Activated T-cell treated with anti-CD3 and anti-CD28 coated beads, Interleukin-2, amount 50 U/mL, for 4 hours (primary cell): ENCODE results near the gene PNPLA2. TPM values are rescaled to one million over a fixed set of nuclear protein-coding genes. Genes with fewer than 3 reads are reported as not detected.

ENCODE experiments used
- ATAC-seq, 2 donors: fragments of 200-7000 bp; cut with Tn5 transposase; one replicate each; pipeline ENCODE4 v1.10.0; 2021
- DNase-seq: peaks from one replicate; pipeline ENCODE4 v3.0.0-alpha.2; 2020
- H3K27me3 Mint-ChIP-seq: one replicate; pipeline ENCODE4 v1.8.0; 2021; ENCODE audit warnings: low read depth, mixed read lengths
- H3K36me3 Mint-ChIP-seq: one replicate; pipeline ENCODE4 v1.8.0; 2022; ENCODE audit warnings: mixed read lengths; ENCODE audit not compliant: insufficient read depth
- H3K4me1 Mint-ChIP-seq: one replicate; pipeline ENCODE4 v1.8.0; 2021; ENCODE audit warnings: low read depth, mixed read lengths
- H3K4me3 Mint-ChIP-seq: one replicate; pipeline ENCODE4 v1.8.0; 2021; ENCODE audit warnings: mild to moderate bottlenecking, moderate library complexity, mixed read lengths
- H3K9me3 Mint-ChIP-seq: one replicate; pipeline ENCODE4 v1.8.0; 2021; ENCODE audit warnings: mixed read lengths
- total RNA-seq, 3 donors: library from RNA; stranded (reverse); gene quantifications; one replicate each; pipeline ENCODE4 v1.2.1, GENCODE V29; 2021

PNPLA2 gene
- total RNA-seq, 3 donors from 2014 or later: 55.5 to 62.4 (median 60.2) TPM

DNA sequence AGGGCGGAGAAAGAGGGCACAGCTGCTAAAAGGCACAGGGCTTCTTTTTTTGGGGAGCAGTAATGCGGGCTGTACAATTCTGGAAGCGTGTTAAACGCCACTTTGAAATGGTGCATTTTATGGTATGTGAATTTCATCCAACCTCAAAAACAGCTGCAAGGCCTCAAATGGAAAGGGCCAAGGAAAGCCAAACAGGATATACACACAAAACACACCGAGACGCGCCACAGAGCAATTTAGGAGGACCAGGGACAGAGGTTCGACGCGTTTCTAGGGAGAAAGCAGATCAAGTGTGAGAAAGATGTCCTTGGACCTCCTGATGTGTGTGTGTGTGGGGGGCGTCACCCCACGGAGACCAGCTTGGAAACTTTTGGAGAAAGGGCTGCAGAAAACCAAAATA is 55.0 kb downstream of the PNPLA2 start:
- H3K27me3 Mint-ChIP-seq: no peaks in the 10 kb centered on the region
- no peak overlapping the region for H3K4me3 Mint-ChIP-seq
- no peaks in the 10 kb centered on the region for H3K4me1 Mint-ChIP-seq
- DNase-seq (no peak), ATAC-seq (no peak)
- H3K9me3 Mint-ChIP-seq: no peaks in the 10 kb centered on the region
- peaks cover 18% of the 10 kb centered on the region for H3K36me3 Mint-ChIP-seq

Other genes with a start within 250 kb of the PNPLA2 start
- 10 to 100 TPM; 57.7 to 59.2 (median 57.7) TPM for gene PHRF1, start 242.4 kb upstream of the PNPLA2 start, total RNA-seq
- gene IRF7, start 203.0 kb upstream of the PNPLA2 start, total RNA-seq: 10 to 100 TPM; 16.3 to 26.7 (median 17.7) TPM
- gene CDHR5, start 194.0 kb upstream of the PNPLA2 start, total RNA-seq: not detected
- gene SCT, start 191.7 kb upstream of the PNPLA2 start, total RNA-seq: not detected
- under 1 TPM in 2 of 3 donors, not detected in 1; 0.13 to 0.28 TPM for gene DRD4, start 181.6 kb upstream of the PNPLA2 start, total RNA-seq
- 10 to 100 TPM; 53.1 to 59.6 (median 54.5) TPM for gene DEAF1, start 123.7 kb upstream of the PNPLA2 start, total RNA-seq
- 1 to 10 TPM; 6.8 to 7.5 (median 7.0) TPM for gene TMEM80, start 123.1 kb upstream of the PNPLA2 start, total RNA-seq
- 10 to 100 TPM in 1 of 3 donors, 1 to 10 TPM in 2; 5.2 to 13.0 (median 7.0) TPM for gene EPS8L2, start 112.7 kb upstream of the PNPLA2 start, total RNA-seq
- 100 to 1,000 TPM; 281 to 316 (median 313) TPM for gene TALDO1, start 71.5 kb upstream of the PNPLA2 start, total RNA-seq
- 10 to 100 TPM; 48.3 to 49.8 (median 49.7) TPM for gene GATD1, start 41.4 kb upstream of the PNPLA2 start, total RNA-seq
- gene CEND1, start 28.8 kb upstream of the PNPLA2 start, total RNA-seq: 1 to 10 TPM; 1.6 to 1.8 (median 1.7) TPM
- gene SLC25A22, start 20.6 kb upstream of the PNPLA2 start, total RNA-seq: 100 to 1,000 TPM; 156 to 166 (median 161) TPM
- 10 to 100 TPM; 12.6 to 18.4 (median 17.5) TPM for gene PIDD1, start 13.7 kb upstream of the PNPLA2 start, total RNA-seq
- gene RPLP2, start 8.9 kb upstream of the PNPLA2 start, total RNA-seq: 1,000 to 10,000 TPM; 3,528 to 3,995 (median 3,711) TPM
- gene CRACR2B, start 9.0 kb downstream of the PNPLA2 start, total RNA-seq: under 1 TPM; 0.18 to 0.30 (median 0.28) TPM
- 10 to 100 TPM; 33.5 to 39.2 (median 35.6) TPM for gene CD151, start 14.0 kb downstream of the PNPLA2 start, total RNA-seq
- gene POLR2L, start 23.6 kb downstream of the PNPLA2 start, total RNA-seq: 100 to 1,000 TPM; 167 to 183 (median 174) TPM
- 1 to 10 TPM; 4.6 to 6.0 (median 5.7) TPM for gene TSPAN4, start 23.9 kb downstream of the PNPLA2 start, total RNA-seq
- gene CHID1, start 91.9 kb downstream of the PNPLA2 start, total RNA-seq: 100 to 1,000 TPM; 102 to 115 (median 104) TPM
- gene AP2A2, start 107.0 kb downstream of the PNPLA2 start, total RNA-seq: 10 to 100 TPM; 30.4 to 41.7 (median 38.0) TPM
- gene MUC6, start 217.8 kb downstream of the PNPLA2 start, total RNA-seq: under 1 TPM in 1 of 3 donors, not detected in 2; 0.30 TPM